NCI-H1105 (cell line): ENCODE data around the gene GCGR.

Source experiments
- DNase-seq: peaks from one replicate; lab custom pipeline; 2025; lab: John Stamatoyannopoulos, UW

Gene GCGR

DNA sequence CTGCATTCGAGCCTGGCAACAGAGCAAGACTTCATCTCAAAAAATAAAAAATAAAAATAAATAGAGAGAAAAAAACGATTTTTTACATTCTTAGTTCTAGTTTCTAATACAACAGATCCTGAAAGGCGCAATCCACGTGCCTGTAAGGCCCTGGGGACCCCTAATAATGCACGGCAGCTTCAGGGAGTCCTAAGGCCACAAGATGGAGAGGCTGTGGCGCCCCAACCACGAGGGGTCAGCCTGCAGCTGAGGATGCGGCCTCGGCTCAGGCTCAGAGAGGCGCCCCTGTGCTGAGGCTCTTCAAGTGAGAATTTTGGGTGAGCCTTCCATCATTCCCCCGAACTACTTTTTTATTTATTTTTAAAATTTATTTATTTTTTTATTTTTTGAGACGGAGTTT is 45.5 kb downstream of the GCGR start:
- DNase-seq, result no peak

DNA sequence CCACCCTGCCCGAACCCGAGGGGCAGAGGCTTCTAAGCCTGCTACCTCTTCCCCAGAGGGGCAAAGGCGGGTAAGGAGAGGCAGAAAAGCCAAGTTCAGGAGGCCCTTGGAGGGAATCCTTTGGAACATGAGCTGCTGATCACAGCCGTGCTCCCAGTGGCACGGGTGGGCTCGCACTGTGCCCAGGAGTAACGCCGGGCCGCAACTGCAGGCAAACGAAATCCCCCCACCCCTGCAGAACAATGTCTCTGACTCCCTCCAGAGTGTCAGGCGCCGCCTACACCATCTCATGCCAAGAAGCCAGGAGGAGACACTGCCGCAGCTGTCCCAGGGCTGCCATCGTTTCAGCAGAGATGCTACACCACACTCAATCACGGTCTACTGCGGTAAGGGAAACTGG is 47.5 kb downstream of the GCGR start:
- no peak for DNase-seq

- DNase-seq, result no peak
These were observed 48.3 kb downstream of the GCGR start for GRCh38 chr17:81852237-81852636.

DNA sequence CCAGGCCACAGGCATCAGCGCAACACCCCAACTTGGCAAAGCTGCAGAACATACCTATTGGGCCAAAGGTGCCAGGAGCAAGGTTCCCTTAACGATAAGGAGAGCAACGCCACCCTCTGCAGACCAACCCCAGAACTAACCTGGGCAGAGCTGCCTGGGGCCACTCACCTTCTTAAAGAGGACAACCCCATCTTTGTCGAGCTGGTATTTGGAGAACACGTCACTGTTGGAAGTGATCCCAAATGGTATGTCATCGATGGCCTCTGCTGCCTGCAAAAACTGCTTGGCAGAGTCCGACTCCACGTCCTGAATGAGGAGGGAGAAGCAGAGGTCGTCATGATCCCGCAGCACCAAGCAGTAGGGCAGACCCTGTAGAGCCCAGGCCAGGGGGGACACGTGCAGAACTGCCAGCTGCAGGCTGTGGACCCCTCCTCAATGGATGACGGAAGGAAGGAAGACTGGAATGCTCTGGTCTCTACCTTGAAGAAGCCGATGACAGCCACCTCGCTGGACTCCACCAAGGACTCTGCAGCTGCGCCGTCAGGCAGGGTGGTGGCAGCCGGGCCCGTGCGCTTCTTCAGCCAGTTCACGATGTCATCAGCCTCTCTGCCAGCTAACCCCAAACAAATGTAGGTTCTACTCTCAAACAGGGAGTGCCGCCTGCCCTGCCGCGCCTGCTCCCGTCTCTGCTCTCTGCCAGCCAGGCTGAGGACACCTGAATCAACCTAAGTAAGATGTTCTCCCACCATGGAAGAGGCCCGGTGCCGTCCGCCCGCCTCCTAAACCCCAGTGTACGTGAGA is 51.2 kb downstream of the GCGR start:
- DNase-seq, result no peak

DNA sequence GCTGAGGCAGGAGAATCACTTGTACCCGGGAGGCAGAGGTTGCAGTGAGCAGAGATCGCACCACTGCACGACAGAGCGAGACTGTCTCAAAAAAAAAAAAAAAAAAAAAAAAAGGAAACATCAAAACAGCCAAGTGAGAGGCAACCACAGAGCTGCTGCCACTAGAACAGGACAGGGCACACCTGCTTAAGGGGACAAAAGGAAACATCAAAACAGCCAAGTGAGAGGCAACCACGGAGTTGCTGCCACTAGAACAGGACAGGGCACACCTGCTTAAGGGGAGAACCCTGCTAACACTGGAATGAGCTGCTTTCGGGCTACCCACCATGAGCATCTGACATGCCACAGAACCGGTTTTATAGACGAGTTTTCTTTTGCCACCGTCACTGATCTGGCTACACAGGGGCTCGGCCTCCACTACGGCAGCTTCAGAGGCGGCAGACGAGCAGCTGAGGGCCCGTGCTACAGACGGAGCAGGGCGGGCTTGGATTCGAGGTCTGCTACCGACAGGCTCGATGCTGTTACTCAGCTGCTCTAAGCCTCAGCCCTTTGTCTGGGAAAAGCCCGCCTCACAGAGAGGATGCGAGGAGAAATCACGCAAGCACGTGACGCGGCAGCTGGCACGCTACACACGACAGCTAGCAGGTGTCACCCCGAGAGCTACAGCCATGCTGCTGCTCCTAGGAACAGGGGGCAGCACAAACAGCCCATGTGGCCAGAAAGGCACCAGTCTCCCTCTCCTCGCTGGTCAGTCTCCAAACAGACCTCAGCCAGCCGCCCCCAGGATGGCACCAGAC is 54.4 kb downstream of the GCGR start:
- DNase-seq, result no peak

DNA sequence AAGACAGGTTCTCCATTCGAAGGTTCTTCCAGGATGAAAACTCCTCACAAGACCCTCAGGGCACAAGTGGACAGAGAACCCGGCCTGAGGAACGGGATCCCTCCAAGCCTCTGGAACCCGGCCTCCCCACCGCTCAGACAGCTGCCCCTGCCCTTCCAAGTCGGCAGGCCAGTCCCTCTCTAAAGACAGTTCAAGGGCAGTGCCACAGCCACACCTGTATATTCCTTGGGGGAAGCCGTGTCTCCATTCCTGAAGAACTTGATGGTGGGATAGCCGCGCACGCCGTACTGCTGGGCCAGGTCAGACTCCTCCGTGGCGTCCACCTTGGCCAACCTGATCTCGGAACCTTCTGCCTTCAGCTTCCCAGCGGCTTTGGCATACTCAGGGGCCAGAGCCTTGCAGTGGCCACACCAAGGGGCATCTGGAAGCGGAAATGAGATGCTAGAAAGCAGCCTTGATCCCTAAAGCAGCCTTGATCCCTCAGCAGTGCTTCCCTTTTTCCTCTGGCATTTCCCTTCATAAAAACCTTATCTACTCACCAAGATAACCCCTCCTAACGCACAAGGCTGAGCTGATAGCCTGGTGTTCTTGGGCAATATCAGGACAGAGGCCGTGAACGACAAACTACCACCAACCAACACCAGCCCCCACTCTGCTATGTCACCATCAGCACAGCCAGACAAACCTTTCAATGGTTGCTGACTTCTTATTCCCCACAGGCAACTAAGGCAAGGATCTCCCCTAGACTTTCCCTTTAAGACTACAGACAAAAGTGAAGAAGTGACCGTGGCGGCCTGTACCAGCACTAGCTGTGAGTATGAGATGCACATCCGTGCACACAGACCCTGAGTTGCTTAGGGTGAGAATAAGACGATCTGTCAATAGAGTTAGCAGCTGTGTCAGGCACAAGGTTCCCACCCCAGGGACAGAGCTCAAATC is 55.3 kb downstream of the GCGR start:
- no peak for DNase-seq

DNA sequence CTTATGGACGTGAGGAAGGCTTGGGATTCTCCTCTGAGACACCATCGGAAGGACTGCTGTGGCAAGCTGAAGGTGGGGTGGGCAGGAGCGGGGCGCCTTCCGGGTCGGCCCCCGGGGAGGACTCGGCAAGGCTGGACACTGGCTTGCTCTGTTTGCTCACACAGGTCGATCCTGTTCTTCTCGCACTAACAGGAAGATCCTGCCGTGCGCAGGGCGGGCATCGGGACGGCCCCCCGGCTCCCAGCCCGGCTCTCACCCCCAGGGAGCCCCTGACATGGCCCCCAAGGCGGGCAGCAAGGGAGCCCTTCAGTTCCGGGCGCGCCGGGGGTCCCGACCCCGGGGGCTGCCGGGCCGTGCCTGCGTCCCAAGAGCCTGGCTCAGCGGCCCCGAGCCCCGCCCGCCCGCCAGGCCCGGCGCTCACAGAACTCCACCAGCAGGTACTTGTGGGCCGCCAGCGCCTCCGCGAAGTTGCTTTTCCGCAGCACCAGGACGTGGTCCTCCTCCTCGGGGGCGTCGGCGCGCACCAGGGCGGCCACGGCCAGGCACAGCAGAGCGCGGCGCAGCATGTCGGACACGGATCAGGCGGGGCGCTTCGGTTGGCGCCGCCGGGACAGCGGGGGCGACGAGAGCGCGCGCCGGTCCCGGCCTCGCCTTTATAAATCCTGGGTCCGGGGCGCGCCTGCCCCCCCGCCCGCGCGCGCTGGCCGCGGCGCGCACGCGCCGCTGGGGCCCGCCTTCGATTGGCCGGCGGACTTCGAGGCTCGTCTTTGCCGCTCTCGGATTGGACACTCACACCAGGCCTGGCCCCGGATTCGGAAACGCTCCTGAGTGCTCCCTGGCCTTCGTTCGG is 56.2 kb downstream of the GCGR start, which contains the start of gene P4HB:
Gene P4HB (minus strand): TSS at position 630 of the 850 bp plus-strand sequence. CDS start 64 bp downstream, at position 566.
- DNase-seq, result no peak

- peak; percentile 98 for DNase-seq
These were observed 57.0 kb downstream of the GCGR start for GRCh38 chr17:81860756-81861568.

- no peak for DNase-seq
These were observed 59.2 kb downstream of the GCGR start for GRCh38 chr17:81863123-81863675.
